Stimulated activated CD4-positive, alpha-beta T cell treated with anti-CD3 and anti-CD28 coated beads, Interleukin-1b, Interleukin-23, amount 100 ng/mL, for 24 hours (primary cell): ENCODE results near the gene JAG1.

ENCODE experiments used
- DNase-seq, 4 experiments: peaks; one replicate each; pipeline ENCODE4 v3.0.0-alpha.2; 2020; ENCODE audit warnings: low read depth in 4 of 4, low spot score in 1 of 4

Gene JAG1

DNA sequence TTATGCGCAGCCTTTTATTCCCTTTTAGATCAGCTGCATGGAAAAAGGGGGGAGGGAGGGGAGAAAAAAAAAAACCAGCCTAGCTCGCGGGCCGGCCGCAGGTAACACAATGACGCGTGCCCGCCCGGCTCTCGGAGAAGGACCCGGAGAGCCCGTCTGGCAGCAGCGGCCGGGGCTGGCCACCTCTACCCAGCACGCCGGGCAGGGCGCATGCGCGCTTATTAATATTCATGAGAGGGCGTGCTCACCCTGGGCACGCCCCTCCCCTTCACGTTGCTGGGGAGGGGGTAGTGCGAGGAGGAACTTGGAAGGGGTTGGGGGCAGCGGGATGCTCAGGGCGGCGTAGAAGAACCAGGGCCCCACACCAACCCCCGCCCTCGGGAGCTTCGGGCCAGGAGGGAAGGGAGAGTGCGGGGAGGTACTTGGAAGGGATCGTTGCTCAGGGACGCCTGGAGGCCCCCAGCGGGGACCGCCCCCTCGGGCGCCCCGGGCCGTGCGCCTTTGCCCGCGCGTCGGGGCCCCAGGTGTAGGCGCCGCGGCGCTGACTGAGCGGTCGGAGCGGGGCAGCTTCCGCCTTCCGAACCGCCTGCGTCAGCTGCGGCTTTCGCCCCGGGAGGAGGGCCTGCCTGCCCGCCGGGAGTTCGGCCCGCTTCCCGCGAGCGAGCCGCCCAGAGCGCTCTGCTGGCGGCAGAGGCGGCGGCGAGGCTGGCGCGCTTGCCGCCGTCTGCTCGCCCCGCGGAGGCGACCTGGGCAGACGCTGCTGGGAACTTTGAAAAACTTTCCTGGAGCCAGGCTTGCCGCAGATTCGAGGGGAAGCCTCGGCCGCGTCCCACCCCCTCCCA is at the start of gene JAG1:
Gene JAG1, minus strand, starts transcription at position 158 of the 842 bp plus-strand sequence. CDS start 469 bp downstream, outside the sequence.
- DNase-seq = peak in 1 of 4 experiments; percentile 52

DNA sequence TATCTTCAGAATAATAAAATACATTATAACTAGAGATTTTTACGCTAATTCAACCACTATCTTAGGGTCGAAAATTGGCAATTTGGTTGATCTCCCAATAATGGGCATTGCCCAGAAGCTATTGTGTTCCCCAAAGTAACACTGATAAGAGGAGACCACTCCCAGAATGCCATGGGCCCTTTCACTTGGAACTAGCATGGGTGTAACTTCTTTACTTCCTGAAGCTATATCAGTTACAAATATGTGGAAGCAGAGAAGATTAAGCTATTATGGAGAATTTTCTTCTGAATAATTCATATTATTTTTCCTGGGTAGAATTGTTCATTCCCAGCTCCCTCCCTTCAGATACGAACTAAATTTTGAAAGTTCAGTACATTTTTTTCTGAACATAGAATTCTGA is 48.2 kb upstream of the JAG1 start:
- DNase-seq = no peak

DNA sequence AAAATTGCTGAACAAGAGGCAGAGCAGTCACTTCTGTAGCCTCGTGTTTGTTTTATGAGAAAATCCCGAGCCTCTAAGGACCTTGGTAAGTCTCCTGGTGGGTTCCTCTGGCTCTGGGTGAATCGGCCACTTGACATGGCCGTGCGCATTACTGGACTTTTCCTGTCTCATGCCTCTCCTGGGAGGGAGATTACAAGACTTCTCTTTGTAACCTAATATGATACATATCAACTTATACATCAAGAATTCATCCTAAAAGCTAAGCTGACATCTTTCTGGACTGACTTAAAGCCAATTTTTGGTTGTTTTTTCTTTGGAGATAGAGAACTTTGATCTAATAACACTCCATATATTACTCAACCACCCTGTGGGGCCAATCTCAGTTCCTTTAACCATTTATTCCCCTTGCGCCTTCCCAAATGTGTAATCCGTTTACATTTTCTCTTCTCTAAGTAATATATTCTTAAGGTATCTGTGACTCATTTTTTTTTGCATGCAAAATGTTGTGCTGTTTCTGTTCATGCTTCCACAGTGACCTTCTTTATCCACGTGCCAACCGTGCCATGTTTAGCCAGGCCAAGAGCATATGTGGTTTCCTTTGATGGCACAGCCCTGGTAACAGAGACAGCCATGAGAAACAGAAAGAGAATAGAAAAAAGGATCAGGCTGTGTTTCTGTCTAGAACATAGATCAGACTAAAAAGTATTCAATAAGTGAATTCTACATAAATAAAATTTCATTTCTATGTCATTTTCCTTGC is 47.5 kb upstream of the JAG1 start:
- no peak for DNase-seq

- no peak for DNase-seq
These were observed 46.8 kb upstream of the JAG1 start for GRCh38 chr20:10720565-10720964.

GRCh38 chr20:10719740-10720385 is 46.1 kb upstream of the JAG1 start:
- DNase-seq = no peak

DNA sequence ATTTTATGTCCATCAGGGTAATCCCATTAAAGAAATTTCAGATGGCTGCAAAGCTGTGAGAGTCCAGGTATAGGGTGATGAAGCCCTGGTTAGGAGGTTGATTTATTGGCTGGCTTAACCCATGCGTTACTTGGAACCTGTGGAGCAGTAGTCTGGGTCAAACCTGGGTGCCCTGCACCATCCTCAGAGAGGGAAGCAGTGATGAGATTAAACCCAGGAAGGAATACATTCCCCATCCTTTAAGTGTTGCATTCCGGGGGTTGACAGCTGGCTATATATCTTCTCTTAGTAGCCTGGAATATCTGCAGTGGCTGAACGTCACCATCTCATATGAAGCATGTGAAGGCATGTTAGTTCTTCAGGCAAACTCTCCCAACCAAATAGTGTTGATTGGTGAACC is 44.9 kb upstream of the JAG1 start:
- no peak for DNase-seq

- DNase-seq = no peak
These were observed 43.1 kb upstream of the JAG1 start for GRCh38 chr20:10716855-10717254.

GRCh38 chr20:10715035-10715434 is 41.2 kb upstream of the JAG1 start:
- DNase-seq = no peak

GRCh38 chr20:10714236-10714975 is 40.6 kb upstream of the JAG1 start:
- no peak for DNase-seq

- DNase-seq = no peak
These were observed 39.4 kb upstream of the JAG1 start for GRCh38 chr20:10713161-10713560.

DNA sequence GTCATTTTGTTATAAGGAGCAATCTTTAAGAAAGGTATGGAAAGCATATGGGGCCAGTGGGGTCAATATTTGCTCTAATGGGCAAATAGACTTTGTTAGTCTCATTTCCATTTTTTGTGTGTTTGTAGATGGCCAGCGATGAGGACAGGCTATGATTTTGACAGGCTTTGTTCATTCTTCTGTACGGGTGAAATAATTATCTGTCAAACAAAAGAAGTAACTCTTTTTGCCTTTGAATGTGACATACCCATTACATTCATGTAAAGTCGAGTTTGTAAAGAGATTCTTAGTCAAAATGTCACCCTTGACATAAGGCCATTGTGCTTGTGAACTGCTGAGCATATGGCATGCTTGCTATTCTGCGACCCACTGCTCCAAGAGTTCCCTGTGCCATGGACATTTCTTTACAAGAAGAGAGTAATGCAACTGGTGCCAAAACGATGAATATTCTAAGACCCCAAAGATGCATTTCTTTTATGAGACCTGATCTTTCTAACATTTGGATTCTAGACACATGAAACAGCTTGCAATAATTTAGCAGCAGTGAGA is 38.2 kb upstream of the JAG1 start:
- no peak for DNase-seq

DNA sequence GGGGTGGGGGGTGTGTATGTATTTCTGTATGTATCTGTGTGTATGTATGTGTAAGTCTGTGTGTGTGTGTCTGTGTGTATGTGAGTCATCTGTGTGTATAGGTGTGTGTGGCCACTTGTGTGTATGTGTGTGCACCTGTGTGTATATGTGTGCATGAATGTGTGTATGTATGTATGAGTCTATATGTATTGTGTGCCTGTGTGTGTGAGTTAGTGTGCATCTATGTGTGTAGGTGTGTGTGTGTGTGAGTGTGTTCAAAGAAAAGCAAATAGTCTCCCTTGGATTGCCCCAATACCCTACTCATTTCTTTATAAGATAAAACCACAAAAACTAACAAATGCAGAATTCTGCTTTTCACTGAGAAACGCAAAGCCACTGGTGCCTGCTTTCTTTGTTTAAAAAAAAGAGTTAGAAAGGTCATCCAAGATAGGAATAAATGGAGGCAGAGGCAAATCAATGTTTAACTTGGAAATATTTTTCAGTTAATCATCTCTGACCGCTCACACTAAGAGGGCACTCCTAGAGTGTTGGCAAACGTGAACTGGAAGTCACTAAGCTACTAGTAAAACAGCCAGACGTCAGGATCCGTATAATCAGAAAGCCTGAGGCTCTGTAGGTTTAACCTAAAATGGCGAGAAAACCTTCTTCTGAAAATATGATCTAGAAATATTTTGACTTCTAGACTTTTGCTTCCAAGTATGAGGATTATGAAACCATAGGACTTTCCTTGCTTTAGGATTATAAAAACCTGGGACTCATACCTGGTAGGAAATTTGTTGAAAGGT is 37.4 kb upstream of the JAG1 start:
- DNase-seq = no peak

DNA sequence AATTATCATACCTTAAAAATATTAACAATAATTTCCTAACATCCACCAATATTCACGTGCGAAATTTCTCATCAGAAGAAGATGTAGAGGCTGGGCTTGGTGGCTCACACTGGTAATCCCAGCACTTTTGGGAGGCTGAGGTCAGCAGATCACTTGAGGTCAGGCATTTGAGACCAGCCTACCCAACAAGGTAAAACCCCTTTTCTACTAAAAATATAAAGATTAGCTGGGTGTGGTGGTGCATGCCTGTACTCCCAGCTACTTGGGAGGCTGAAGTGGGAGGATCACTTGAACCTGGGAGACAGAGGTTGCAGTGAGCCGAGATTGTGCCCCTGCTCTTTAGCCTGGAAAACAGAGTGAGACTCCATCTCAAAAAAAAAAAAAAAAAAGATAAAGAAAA is 36.1 kb upstream of the JAG1 start:
- DNase-seq = no peak

GRCh38 chr20:10708351-10709185 is 34.8 kb upstream of the JAG1 start:
- DNase-seq = no peak

GRCh38 chr20:10707791-10708190 is 34.0 kb upstream of the JAG1 start:
- DNase-seq = no peak

DNA sequence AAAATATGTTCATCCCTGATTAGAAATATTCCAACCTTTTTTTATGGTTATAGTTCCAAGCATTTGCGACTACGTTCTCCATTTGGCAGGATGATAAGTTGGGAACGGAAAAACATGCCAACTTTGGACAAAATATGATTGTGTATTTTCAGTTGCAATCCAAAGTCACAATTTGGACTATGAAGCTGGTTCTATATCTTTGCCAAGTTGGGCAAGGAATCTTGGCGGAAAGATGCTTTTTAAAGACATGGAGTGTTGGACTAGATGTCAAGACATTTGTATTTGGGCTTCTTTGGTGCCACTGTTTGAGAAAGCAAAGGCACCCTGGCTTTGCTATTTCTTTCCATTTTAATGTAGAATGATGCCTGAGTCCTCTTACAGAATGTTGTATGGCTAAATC is 33.3 kb upstream of the JAG1 start:
- no peak for DNase-seq

DNA sequence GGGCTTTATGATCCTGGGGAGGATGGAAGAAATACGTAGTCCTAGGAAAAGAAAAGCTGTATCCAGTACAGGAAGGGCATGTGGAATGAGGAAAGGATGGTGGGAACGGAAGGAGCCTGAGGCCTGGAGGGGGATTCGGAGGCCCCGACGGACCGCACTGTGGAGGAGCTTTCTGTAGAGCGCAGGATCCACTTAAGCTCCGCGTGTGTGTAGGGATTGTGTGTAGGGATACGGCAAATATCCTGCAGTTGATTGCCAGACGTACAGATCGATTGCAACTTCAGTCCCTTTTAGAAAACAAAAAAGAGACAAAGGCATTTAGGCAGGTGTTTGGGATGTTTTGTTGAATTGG is 32.6 kb upstream of the JAG1 start:
- no peak for DNase-seq

- DNase-seq = no peak
These were observed 32.1 kb upstream of the JAG1 start for GRCh38 chr20:10705801-10706459.

- no peak for DNase-seq
These were observed 27.8 kb upstream of the JAG1 start for GRCh38 chr20:10701607-10702006.
